RCC 7860 (cell line): Measurements from ENCODE around the gene PLD2.
"Not testable (repeated sequence)": the region's sequence is repeated elsewhere in the genome, so short reads cannot be mapped to it uniquely, and the experiment has no call there.

Experiments used
- DNase-seq: peaks from one replicate; pipeline ENCODE4 v3.0.0-alpha.2; 2015; ENCODE audit warnings: low spot score
- FAIRE-seq: peaks from 2 replicates; lab custom pipeline; 2012; peaks lifted over from hg19 to GRCh38; lab: Jason Lieb, UNC

The PLD2 gene

DNA sequence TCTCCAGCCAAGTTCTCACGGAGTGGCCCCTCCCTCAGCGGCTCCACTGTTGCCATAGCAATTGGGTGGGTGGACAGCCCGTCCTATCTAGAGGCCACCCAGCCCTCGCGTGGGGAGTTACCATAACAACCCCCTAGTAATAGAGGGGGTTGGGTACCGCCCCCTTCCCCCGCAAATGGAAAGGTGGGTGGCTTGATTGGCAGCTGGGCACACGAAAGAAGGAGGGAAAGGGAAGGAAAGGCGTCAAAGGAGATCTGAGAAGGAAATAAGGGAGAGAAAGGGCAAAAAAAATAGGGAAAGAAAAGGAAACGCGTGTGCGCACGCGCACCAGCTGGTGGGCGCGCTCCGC lies 25.9 kb downstream of the PLD2 start:
- not testable (repeated sequence) for DNase-seq, FAIRE-seq

DNA sequence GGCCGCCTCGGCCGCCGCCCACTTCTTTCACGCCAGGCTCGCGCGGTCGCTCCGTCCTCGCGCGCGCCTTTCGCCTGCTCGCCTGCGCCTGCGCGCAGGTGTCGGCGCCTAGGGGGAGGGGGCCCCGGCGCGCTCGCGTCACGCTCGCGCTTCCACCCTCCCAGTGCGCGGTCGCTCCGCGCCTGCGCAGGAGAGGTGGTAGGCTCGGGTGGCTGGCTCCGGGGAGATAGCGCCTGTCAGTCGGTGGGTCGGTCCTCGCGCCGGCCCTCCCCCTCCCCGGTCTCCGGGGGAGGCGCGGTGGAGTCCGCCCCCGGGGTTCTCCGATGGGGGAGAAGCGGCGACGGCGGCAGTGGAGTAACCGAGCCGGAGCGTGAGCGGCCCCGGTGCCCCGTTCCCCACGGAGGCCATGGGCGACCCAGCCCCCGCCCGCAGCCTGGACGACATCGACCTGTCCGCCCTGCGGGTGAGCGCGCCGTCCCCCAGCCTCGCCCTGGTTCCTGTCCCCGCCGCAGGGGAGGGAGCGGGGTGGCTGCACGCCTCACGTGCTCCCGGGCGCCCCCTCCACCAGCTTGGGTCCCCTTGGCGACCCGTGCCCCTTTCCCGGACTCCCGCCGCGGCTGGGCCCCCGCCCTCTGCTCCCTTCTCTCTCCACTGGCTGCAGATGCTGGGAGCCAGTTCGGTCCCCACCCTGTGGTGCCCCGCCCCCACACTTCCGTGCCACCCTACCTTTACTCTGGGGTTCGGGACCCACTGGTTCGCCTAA lies 26.4 kb downstream of the PLD2 start, which contains the start of gene MINK1:
Gene MINK1, plus strand, starts transcription at position 163 of the 763 bp plus-strand sequence. Its CDS starts 244 bp downstream, at position 407.
- DNase-seq, result peak; percentile 86
- no peak for FAIRE-seq

DNA sequence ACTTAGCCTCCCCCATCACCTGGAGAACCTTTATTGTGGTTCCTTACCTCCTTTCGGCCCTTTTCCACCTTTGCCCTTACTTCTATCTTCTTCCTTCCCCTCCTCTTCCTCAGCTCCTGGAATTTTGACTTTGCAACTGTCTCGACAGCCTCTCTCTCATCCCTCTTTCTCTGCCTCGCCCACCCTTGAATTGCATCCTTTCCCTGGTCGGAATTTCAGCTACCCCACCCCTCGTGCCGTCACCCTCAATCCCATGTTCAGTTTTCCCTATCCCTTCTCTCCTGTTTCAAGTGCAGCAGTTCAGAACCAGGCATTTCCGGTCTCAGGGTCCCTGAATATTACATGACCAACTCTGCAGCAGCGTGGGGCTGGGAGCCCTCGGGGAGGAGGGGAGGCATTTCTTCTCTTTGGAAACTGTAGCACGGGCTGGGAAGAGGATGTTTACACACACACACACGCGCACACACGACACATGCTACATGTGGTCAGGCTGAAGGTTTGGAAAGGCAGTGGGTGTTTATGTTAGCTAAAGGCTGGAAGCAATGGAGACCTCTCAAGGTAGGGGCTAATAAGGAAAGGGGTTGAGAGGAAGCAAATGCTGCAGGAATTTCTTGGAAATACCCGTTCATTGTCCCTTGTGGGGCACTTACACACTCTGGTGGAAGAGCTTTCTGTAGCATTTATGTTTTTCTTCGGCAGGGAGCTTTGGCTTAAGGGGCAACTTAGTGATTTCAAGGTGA lies 27.2 kb downstream of the PLD2 start:
- peak; percentile 5 for DNase-seq
- no peak for FAIRE-seq

DNA sequence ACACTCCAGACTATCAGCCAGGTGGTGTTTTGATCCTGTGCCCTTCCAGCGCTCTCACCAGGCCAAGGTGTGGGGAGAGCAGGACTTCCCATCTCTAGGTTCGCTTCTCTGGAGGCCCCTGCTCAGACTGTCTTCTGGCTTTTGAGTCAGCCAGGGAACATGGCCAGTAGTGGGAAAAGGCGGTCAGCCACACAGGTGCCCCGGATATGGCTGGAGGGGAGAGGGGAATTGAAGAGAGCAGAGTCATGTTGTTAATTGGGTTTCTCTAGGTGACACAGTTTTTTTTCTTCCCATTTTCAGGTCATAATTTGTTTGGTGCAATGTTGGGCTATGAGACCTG lies 27.7 kb downstream of the PLD2 start:
- FAIRE-seq (no peak), DNase-seq (no peak)

DNA sequence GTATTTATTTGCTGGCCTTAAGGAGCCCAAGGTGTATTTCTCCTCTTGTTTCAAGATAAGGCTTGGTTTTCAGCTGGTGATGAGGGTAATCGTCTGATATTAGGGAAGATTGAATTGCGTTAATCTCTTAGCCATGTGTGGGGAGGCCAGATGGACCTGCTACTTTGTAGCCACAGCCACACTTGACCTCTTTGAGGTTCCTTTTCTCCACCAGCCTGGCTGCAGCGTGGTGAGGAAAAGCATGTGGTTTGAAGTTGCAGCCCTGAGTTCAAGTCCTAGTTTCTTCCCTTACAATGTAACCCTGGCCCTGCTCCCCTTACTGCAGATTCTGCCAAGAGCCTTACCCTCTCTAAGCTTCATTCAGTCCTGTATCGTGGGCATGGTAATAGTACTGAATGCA lies 29.3 kb downstream of the PLD2 start:
- FAIRE-seq (no peak), DNase-seq (no peak)

DNA sequence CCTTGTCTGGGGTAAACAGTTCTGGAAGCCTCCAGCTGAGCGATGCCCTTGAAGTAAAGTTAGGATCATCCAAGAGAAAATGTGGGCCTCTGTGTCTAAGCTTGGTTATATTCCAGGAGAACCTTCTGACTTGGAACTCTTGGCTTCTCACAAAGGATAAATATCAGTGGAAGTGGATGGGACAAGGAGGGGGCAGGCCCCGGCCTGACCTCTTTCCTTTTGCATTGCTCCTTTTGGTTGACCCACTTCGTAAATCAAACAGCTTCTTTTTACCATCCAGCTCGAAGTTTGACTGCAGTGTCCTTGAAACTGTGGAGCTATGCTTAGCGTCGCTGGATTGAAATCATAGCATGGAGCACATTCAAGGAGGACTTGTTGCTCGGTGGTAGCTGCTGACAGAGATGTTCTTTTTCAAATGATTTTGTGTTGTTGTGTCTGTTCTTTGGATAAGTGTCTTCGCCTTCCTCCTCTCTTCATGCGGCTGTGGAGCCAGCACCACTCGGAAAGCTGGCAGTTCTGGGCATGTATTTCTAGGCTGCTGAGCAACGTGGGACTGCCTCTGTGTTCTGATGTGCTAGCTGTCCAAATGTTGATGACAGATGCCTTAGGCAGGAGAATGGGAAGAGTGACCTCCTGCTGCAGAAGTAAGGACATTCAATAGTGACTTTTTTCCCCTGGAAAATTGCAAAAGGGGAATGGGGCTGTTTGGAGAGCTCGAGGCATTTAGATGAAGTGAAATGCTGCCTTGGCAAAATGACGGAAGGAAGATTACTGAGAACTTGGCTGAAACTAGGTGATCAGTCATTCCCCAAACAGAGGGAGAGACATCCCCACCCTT lies 30.7 kb downstream of the PLD2 start:
- FAIRE-seq (no peak), DNase-seq (no peak)

DNA sequence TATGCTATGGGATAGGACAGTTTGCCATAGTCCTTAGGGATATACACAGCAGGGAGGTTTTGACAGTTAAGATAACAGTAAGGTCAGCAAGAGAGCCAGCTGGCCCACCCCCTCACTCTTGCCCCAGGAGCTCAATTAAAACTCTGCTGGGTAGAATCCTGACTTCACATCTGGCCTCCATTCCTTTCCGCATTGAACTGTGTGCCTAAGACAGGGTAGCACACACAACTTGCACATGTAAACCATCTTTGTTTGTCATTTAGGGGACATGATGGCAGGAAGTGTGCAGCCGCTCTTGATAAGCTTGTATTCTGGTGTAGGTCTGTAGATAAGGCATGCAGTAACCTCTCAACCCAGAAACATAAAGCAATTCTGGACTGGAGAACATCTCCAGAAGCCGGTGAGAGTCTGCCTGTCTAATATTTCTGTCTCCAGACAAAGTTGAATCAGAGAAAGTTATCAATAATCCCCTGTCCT lies 31.4 kb downstream of the PLD2 start:
- no peak for FAIRE-seq
- DNase-seq, result no peak

DNA sequence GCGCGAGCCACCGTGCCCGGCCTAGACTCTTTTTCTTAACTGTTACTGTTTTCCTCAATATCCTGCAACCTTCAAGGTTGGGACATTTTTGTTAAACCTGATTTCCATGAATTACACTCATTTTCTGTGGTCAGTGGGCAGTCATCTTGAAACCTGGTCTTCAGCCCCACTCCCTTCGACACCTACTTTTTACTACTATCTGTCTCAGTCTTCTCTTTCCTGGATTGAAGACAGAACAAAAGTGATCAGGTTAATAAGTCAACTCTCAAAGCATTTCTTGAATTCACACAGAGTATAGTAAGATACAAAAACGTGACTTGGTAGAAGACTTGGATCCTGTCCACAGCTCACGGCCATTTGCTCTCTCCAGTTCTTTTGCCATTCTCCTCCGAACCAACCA lies 32.3 kb downstream of the PLD2 start:
- DNase-seq (no peak), FAIRE-seq (no peak)

DNA sequence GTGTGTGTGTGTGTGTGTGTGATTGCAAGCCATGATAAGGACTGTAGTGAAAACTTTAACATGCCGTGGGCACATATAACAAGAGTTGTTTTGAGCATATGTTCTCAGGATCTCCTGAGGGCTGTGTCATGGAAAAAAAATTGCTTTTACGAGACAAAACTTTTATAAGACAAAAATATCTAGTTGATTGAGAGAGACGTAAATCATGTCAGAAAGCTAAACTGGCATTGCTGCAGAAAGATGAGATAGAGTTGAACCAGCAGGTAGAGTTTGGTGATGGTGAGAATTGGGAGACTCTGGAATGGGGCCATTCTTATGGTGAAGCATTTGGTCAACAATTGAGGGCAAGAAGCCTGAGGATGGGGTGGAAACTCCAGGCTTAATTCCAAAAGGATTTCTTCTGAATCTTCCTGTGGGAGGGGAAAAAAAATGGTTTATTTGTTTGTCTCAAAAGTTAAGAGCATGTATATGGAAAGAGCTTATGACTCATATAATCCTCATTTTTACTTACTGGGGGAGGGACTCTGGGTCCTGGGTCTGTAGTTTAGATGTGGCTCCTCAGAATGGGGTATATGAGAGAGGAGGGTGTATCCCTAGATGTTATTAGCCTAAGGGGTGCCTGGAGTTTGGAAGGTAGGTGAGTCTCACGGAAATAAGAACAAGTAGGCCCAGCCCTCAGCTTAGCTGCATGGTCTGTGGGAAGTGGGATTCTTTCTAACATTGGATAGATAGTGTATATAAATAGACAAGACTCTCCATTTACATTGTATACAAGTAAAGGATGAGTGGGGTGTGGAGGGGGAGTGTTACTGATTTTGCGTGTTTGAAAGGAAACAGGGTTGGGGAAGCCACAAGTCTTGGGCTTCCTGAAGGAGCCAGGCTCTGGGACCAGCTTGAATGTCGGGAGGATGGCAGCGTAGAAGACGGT lies 33.3 kb downstream of the PLD2 start:
- DNase-seq (no peak), FAIRE-seq (no peak)

DNA sequence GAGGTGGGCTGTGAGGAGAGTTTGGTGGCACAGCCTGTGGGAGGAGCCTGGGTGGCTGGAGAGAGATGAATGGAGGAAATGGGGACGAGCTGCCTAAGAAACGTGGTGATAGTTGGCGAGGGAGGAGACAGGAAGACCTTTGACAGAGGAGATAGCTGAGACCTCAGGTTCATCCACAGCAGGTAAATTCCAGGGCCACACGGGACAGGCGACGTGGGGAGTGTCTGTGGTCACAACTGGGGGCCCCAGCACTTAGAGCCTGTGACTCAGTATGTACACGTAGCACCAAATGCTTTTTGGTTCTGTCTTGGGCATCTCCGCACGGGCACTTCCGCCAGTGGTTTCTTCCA lies 33.9 kb downstream of the PLD2 start:
- FAIRE-seq, result no peak
- no peak for DNase-seq

DNA sequence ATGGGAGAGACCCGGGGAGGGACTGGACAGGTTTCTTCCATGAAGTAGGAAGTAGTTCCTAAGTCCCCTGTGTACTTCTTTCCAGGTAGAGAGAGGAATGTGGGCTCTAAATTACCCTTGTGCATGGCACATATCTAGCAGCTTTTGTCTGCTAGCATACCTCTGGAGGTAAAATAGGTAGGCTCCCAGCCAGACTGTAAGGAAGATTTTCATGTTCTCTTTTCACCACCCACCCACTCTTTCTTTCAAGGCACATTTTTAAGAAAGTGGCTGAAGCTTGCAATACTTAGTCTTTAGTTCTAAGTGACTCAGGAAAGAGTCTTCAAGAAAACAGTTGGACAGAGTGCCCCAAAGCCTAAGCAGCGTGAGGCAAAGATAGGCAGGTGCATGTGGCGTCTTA lies 35.4 kb downstream of the PLD2 start:
- DNase-seq, result no peak
- no peak for FAIRE-seq

DNA sequence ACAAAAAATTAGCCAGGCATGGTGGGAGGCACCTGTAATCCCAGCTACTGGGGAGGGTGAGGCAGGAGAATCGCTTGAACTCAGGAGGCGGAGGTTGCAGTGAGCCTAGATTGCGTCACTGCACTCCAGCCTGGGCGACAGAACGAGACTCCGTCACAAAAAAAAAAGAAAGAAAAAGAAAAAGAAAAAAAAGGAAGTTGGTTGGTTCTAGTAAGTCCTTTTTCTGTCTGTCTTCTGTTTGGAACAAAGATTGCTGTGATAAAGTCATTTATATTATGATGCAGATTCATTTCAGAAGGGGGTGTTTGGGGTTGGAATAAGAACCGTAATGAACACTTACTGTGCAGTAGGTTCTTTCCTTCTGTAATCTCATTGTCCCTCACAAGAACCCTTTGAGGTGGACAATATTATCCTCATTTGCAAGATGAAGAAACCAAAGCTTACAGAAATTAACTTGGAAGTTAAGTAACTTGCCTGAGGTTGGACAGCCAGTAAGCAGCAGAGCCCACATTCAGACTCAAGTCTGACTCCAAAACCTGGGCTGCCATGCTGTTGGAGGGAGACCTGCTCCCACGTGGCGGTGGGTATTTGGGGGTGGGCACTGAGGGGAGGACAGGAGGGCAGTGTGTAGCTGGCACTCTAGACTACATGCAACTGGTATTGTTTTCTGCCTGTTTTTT lies 36.5 kb downstream of the PLD2 start:
- FAIRE-seq (no peak), DNase-seq (no peak)

DNA sequence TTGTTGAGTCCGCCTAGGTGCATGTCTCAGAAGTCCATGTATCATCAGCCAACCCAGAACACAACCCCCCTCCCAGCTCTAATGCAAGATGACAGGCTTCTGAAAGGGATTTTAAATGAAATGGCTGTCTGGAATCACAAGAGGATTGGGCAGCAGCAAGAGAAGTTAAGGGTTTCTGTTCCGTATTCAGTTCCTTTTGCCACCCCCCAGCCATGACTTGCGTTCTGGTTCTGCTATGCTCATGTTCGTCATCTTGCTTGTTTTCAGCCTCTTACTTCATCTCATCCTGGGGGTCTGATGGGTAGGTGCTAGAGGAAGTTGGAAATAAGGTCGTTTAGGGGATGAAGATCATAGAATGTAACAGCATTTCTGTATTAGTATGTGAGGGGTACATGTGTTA lies 38.2 kb downstream of the PLD2 start:
- FAIRE-seq (no peak), DNase-seq (no peak)

DNA sequence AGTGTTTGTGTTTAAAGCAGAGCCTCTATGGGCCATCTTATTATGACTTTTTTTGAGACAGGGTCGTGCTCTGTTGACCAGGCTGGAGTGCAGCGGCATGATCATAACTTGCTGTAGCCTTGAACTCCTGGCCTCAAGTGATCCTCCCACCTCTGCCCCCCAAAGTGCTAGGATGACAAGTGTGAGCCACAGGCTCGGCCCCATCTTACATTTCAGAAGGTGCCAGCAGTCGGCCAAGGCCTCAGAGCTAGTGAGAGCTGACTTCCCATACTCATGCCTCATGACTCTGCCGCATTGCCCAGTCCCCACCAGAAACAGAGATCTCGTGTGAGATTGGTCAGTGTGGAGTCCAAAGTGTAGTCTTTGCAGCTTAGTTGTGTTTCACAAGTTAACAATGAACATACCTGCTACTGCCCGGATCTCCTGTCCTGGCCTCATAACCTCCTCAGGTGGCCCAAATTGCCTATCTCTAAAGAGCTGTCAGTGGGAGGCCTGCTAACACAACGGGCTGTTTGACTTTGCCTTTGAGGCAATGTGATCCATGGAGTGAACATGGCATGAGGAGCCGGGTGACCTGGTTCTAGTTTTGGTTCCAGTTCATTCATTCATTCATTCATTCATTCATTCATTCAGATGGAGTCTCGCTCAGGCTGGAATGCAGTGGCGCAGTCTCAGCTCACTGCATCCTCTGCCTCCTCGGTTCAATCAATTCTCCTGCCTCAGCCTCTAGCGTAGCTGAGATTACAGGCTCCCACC lies 39.9 kb downstream of the PLD2 start:
- FAIRE-seq (no peak), DNase-seq (no peak)

DNA sequence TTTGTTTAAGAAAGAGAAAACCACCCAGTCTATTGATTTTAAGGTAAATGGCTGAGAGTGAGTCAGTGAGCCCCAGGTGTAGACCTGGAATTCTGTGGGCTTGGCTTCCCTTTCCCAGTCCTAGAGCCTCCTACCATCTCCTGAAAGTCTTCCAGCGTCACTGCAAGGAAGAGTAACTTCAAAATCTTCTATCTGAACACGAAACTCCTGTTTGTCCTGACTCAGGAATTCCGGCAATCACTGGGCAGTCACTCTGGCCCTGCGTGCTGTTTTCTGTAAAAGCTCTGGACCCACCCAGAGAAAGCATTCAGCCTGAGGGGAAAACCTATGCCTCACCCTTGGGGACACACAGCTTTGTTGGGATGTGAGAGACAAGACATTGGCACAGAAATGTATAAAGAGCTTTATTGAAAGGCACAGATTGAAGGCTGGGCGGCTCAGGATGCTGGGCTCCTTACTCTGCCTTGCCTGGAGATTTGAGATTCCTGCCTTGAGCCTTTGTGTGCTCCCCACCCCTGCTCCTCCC lies 42.1 kb downstream of the PLD2 start:
- FAIRE-seq (no peak), DNase-seq (no peak)

DNA sequence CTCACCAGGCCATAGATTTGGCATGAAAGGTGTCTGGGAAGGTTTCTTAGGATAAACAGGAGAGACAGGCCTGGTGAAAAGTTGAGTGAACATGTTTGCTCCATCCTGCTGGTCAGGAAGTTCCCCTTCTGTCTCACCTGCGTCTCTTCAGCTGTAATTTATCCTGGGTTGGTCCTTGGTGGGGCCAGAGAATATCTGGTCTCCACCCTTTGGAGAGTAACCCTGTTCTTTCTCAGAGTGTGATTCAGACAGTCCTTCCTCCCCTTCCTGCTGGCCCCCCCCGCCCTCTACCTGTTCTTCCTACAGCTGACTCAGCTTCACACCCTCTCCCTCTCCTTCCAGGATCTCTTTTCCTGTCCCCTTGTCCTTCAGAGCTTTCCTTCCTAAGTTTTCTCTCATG lies 43.3 kb downstream of the PLD2 start:
- no peak for FAIRE-seq
- DNase-seq, result no peak

DNA sequence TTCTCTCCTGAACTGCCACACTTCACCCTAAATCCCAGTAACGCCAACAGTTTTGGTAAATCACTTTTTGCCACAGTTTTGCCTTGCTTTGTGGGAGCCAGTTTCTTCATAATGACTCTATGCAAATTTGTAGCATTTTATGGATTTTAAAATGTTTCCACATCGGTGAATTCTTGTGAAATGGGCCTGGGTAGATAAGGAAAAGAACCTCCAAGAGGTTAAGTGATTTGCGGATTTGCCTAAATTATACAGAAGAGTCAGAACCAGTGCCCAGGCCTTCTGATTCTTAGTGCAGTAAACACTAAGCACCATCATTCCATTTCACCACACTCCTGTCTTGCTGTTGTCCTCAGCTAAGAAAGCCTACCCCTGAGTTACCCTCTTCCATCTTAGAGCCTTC lies 44.1 kb downstream of the PLD2 start:
- FAIRE-seq, result no peak
- DNase-seq, result no peak

DNA sequence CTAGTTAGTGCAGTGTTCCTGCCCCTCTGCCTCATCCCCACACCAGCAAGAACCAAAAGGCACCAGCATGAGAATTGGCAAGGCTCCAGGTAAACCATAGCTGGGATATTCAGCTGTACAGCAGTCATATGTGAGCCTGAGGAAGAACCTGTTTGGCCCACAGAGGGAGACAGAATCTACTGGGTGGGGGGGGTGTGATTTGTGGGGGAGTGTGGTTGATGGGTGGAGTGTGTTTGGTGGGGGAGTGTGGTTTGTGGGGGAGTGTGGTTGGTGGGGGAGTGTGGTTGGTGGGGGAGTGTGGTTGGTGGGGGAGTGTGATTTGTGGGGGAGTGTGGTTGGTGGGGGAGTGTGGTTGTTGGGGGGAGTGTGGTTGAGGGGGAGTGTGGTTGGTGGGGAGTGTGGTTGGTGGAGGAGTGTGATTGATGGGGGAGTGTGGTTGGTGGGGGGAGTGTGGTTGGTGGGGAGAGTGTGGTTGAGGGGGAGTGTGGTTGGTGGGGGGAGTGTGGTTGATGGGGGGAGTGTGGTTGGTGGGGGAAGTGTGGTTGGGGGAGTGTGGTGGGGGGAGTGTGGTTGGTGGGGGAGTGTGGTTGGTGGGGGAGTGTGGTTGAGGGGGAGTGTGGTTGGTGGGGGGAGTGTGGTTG lies 45.7 kb downstream of the PLD2 start:
- peak; percentile 23 for DNase-seq
- FAIRE-seq, result no peak
